Liver (tissue), 9 donors: ENCODE data around the gene CNGA4. TPM values are rescaled to one million over a fixed set of nuclear protein-coding genes. Genes with fewer than 3 reads are reported as not detected.

Experiments
- DNase-seq: peaks from one replicate; pipeline ENCODE4 v3.0.0-alpha.2; 2017; ENCODE audit warnings: low spot score
- H3K27ac ChIP-seq, 2 donors: one replicate each; pipeline ENCODE4 v1.7.0; 2013; ENCODE audit warnings: inconsistent platforms in 2 of 2, low read length in 2 of 2, control low read depth in 1 of 2, low read depth in 1 of 2, mild to moderate bottlenecking in 1 of 2
- H3K27me3 ChIP-seq, 4 donors: one replicate each; pipeline versions ENCODE4 v1.6.1 to v1.7.0; 2013; ENCODE audit warnings: low read length in 3 of 4, inconsistent platforms in 1 of 4, mild to moderate bottlenecking in 1 of 4, moderate library complexity in 1 of 4; ENCODE audit not compliant: control insufficient read depth in 4 of 4, insufficient read depth in 4 of 4
- H3K36me3 ChIP-seq, 4 donors: one replicate each; pipeline versions ENCODE4 v1.6.1 to v1.7.0; 2013; ENCODE audit warnings: low read length in 3 of 4, mild to moderate bottlenecking in 3 of 4, low read depth in 1 of 4, moderate library complexity in 1 of 4; ENCODE audit not compliant: control insufficient read depth in 4 of 4, insufficient read depth in 3 of 4
- H3K4me1 ChIP-seq, 4 donors: one replicate each; pipeline versions ENCODE4 v1.6.1 to v1.7.0; 2013; ENCODE audit warnings: low read length in 3 of 4, mild to moderate bottlenecking in 3 of 4, moderate library complexity in 1 of 4; ENCODE audit not compliant: control insufficient read depth in 4 of 4, insufficient read depth in 4 of 4
- H3K4me3 ChIP-seq, 3 donors: one replicate each; pipeline versions ENCODE4 v1.6.1 to v1.7.0; 2013; ENCODE audit warnings: low read length in 3 of 3, control low read depth in 1 of 3, low read depth in 1 of 3, mild to moderate bottlenecking in 1 of 3
- H3K9ac ChIP-seq, 2 donors: one replicate each; pipeline ENCODE4 v1.7.0; 2013; ENCODE audit warnings: low read length in 2 of 2, mild to moderate bottlenecking in 2 of 2, moderate library complexity in 2 of 2, control low read depth in 1 of 2, low read depth in 1 of 2
- H3K9me3 ChIP-seq, 4 donors: one replicate each; pipeline versions ENCODE4 v1.6.1 to v1.7.0; 2013; ENCODE audit warnings: low read length in 3 of 4; ENCODE audit not compliant: control insufficient read depth in 4 of 4
- FOXA1 ChIP-seq: IDR thresholded peaks from 2 replicates; pipeline ENCODE4 v1.6.1; 2016; ENCODE audit warnings: antibody characterized with exemption
- FOXA2 ChIP-seq: IDR thresholded peaks from 2 replicates; pipeline ENCODE4 v1.6.1; 2016; ENCODE audit warnings: antibody characterized with exemption
- GABPA ChIP-seq, 2 donors: IDR thresholded peaks in 1 of 2; conservative IDR thresholded peaks in 1 of 2; 2 replicates each; pipeline ENCODE4 v1.6.1; 2016; ENCODE audit warnings: antibody characterized with exemption in 2 of 2, mild to moderate bottlenecking in 1 of 2, moderate library complexity in 1 of 2
- HNF4A ChIP-seq, 2 donors: conservative IDR thresholded peaks; 2 replicates each; pipeline ENCODE4 v1.6.1; 2016; ENCODE audit warnings: antibody characterized with exemption in 2 of 2, mild to moderate bottlenecking in 2 of 2
- HNF4G ChIP-seq: IDR thresholded peaks from 2 replicates; pipeline ENCODE4 v1.6.1; 2016; ENCODE audit warnings: antibody characterized with exemption
- NR2F2 ChIP-seq: IDR thresholded peaks from 2 replicates; pipeline ENCODE4 v1.6.1; 2016; ENCODE audit warnings: antibody characterized with exemption
- RAD21 ChIP-seq, 2 donors: IDR thresholded peaks; 2 replicates each; pipeline ENCODE4 v1.6.1; 2016; ENCODE audit warnings: antibody characterized with exemption in 2 of 2, mild to moderate bottlenecking in 2 of 2
- REST ChIP-seq: IDR thresholded peaks from 2 replicates; pipeline ENCODE4 v1.6.1; 2016; ENCODE audit warnings: antibody characterized with exemption, mild to moderate bottlenecking
- RXRA ChIP-seq, 2 donors: IDR thresholded peaks; 2 replicates each; pipeline ENCODE4 v1.6.1; 2017 to 2018; ENCODE audit warnings: antibody characterized with exemption in 2 of 2, mild to moderate bottlenecking in 1 of 2
- TAF1 ChIP-seq: conservative IDR thresholded peaks from 2 replicates; pipeline ENCODE4 v1.6.1; 2016; ENCODE audit warnings: antibody characterized with exemption, mild to moderate bottlenecking
- YY1 ChIP-seq: IDR thresholded peaks from 2 replicates; pipeline ENCODE4 v1.6.1; 2016; ENCODE audit warnings: antibody characterized with exemption, mild to moderate bottlenecking
- WGBS: extraction: QIAGEN DNeasy Blood & Tissue Kit; methylation state at CpG from one replicate; pipeline ENCODE4 v1.1.7; 2013; 5-methylcytosine and 5-hydroxymethylcytosine counted together
- polyA plus RNA-seq, 2 donors: library from polyadenylated mRNA; stranded (reverse) in 1 of 2; unstranded in 1 of 2; fragments of 200-250 nt in 1 of 2; fragments of >200 nt in 1 of 2; fragmentation: Nextera tagmentation in 1 of 2; extraction: Ambion mirVana in 1 of 2; gene quantifications; one replicate each; pipeline versions ENCODE4 v1.2.1 to v1.2.3, GENCODE V29; 2013 to 2015
- total RNA-seq, 2 donors: library from RNA; depleted of rRNA; stranded (reverse); fragments of >200 nt; gene quantifications; one replicate each; pipeline ENCODE4 v1.2.3, GENCODE V29; 2014
- TF ChIP-seq, protein P1 (sequence below): IDR thresholded peaks from 2 replicates; pipeline ENCODE4 v1.6.1; 2016; ENCODE audit warnings: antibody characterized with exemption
- TF ChIP-seq, protein P2 (sequence below): fragments of 150-350 bp; IDR thresholded peaks from 2 replicates; pipeline ENCODE4 v1.5.1; 2017; ENCODE audit warnings: improper control_type of control experiment, low read depth, low read length; ENCODE audit not compliant: missing input control
- donor health status: healthy.
- donor health status: healthy.
- donor health status: healthy.
- donor health status: healthy.
- donor health status: healthy.

Gene CNGA4
- total and polyA plus RNA-seq, 4 donors = 0.09 TPM; not detected in 3

GRCh38 chr11:6199174-6199810, 39.6 kb upstream of the CNGA4 start, which contains the start of gene OR52W1:
Gene OR52W1, plus strand, starts transcription at chr11:6199224. Its CDS starts 0 bp downstream, at chr11:6199224.
- Histone ChIP-seq H3K9ac (no peak within 1 kb of the TSS), H3K4me3 (no peak within 1 kb of the TSS), H3K27me3 (no peaks in the 10 kb centered on the region), H3K36me3 (peaks cover 0 to 8% (median 3%) of the 10 kb centered on the region in 4 donors), H3K27ac (no peak within 1 kb of the TSS), H3K4me1 (no peaks in the 10 kb centered on the region), H3K9me3 (no peaks in the 10 kb centered on the region)
- no peak for DNase-seq
- TF ChIP-seq GABPA (IDR thresholded peaks at IDR 0.05 in 1 of 2, conservative IDR thresholded peaks at IDR 0.05 in 1 of 2) (no peak), FOXA2 (no peak), HNF4A (conservative IDR thresholded peaks at IDR 0.05) (no peak), REST (no peak), FOXA1 (no peak), RAD21 (IDR thresholded peaks at IDR 0.05) (no peak), RXRA (IDR thresholded peaks at IDR 0.05) (no peak), HNF4G (no peak)
- TF ChIP-seq, protein P1, sequence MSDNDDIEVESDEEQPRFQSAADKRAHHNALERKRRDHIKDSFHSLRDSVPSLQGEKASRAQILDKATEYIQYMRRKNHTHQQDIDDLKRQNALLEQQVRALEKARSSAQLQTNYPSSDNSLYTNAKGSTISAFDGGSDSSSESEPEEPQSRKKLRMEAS = no peak
- TF ChIP-seq, protein P2, sequence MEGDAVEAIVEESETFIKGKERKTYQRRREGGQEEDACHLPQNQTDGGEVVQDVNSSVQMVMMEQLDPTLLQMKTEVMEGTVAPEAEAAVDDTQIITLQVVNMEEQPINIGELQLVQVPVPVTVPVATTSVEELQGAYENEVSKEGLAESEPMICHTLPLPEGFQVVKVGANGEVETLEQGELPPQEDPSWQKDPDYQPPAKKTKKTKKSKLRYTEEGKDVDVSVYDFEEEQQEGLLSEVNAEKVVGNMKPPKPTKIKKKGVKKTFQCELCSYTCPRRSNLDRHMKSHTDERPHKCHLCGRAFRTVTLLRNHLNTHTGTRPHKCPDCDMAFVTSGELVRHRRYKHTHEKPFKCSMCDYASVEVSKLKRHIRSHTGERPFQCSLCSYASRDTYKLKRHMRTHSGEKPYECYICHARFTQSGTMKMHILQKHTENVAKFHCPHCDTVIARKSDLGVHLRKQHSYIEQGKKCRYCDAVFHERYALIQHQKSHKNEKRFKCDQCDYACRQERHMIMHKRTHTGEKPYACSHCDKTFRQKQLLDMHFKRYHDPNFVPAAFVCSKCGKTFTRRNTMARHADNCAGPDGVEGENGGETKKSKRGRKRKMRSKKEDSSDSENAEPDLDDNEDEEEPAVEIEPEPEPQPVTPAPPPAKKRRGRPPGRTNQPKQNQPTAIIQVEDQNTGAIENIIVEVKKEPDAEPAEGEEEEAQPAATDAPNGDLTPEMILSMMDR = no peak
- WGBS = 97% methylated on average over 5 of the region's 5 CpGs

GRCh38 chr11:6200975-6201374, 37.9 kb upstream of the CNGA4 start:
- Histone ChIP-seq H3K4me3 (no peak overlapping the region), H3K4me1 (no peaks in the 10 kb centered on the region), H3K9ac (no peak overlapping the region), H3K27me3 (no peaks in the 10 kb centered on the region), H3K27ac (peak overlapping the region; percentile 40 to 66), H3K36me3 (peaks cover 0 to 23% (median 11%) of the 10 kb centered on the region in 4 donors), H3K9me3 (no peaks in the 10 kb centered on the region)
- DNase-seq = no peak
- WGBS = 67% methylated on average over 4 of the region's 4 CpGs
- TF ChIP-seq FOXA2 (no peak), YY1 (peak; percentile 32)

GRCh38 chr11:6201481-6201880, 37.4 kb upstream of the CNGA4 start:
- H3K27ac ChIP-seq = peak overlapping the region; percentile 40 to 66
- WGBS = 80% methylated on average over 2 of the region's 2 CpGs
- TF ChIP-seq FOXA1 = no peak
- TF ChIP-seq HNF4G = no peak
- no peak for TF ChIP-seq YY1
- no peak for TF ChIP-seq FOXA2
- TF ChIP-seq TAF1 = no peak
- no peak for TF ChIP-seq NR2F2

More at GRCh38 chr11:6201481-6201880, 37.4 kb upstream of the CNGA4 start:
- Histone ChIP-seq H3K9ac (no peak overlapping the region), H3K4me1 (no peaks in the 10 kb centered on the region), H3K4me3 (no peak overlapping the region), H3K27me3 (no peaks in the 10 kb centered on the region), H3K36me3 (peaks cover 1 to 28% (median 13%) of the 10 kb centered on the region in 4 donors), H3K9me3 (no peaks in the 10 kb centered on the region)
- DNase-seq = no peak
